Keratinocyte (primary cell): ENCODE data around the gene MLN. TPM values are rescaled to one million over a fixed set of nuclear protein-coding genes. Genes with fewer than 3 reads are reported as not detected.

Experiments used
- DNase-seq: peaks from one replicate; pipeline ENCODE4 v3.0.0-alpha.2; 2011; ENCODE audit warnings: low read depth, missing footprints, low spot score
- FAIRE-seq: peaks from 2 replicates; lab custom pipeline; 2011; peaks lifted over from hg19 to GRCh38; lab: Jason Lieb, UNC
- H2AFZ ChIP-seq: 2 replicates; pipeline ENCODE4 v1.6.0; 2012; ENCODE audit warnings: low read length, control low read depth, inconsistent platforms; ENCODE audit not compliant: control insufficient read depth
- H3K27ac ChIP-seq: 2 replicates; pipeline ENCODE4 v1.5.1; 2011; ENCODE audit warnings: low read length; ENCODE audit not compliant: control insufficient read depth, insufficient read depth
- H3K27me3 ChIP-seq: 3 replicates; pipeline ENCODE4 v1.6.0; 2011; ENCODE audit warnings: low read length; ENCODE audit not compliant: control insufficient read depth, insufficient read depth; ENCODE audit errors: extremely low read depth
- H3K36me3 ChIP-seq, 2 experiments: 2 replicates in 1 of 2; 3 replicates in 1 of 2; pipeline ENCODE4 v1.5.1; 2011; ENCODE audit warnings: low read length in 2 of 2, mild to moderate bottlenecking in 1 of 2; ENCODE audit not compliant: control insufficient read depth in 2 of 2, insufficient read depth in 2 of 2; ENCODE audit errors: extremely low read depth in 1 of 2
- H3K4me1 ChIP-seq: 3 replicates; pipeline ENCODE4 v1.5.1; 2011; ENCODE audit warnings: low read length; ENCODE audit not compliant: control insufficient read depth, insufficient read depth; ENCODE audit errors: extremely low read depth
- H3K4me2 ChIP-seq: 3 replicates; pipeline ENCODE4 v1.6.0; 2011; ENCODE audit warnings: low read depth, low read length; ENCODE audit not compliant: control insufficient read depth, insufficient read depth; ENCODE audit errors: extremely low read depth
- H3K4me3 ChIP-seq, 3 experiments: fragments of 200-600 bp in 1 of 3; sonication (generic) in 1 of 3; 2 replicates in 2 of 3; 3 replicates in 1 of 3; pipeline ENCODE4 v1.5.1; 2011 to 2016; ENCODE audit warnings: low read length in 3 of 3, mild to moderate bottlenecking in 3 of 3, control low read depth in 2 of 3, inconsistent platforms in 1 of 3, low read depth in 1 of 3, mixed read lengths in 1 of 3, mixed run types in 1 of 3, moderate library complexity in 1 of 3; ENCODE audit not compliant: control insufficient read depth in 2 of 3, insufficient read depth in 2 of 3; ENCODE audit errors: extremely low read depth in 1 of 3
- H3K79me2 ChIP-seq: 2 replicates; pipeline ENCODE4 v1.6.0; 2012; ENCODE audit warnings: low read length; ENCODE audit not compliant: control insufficient read depth, insufficient read depth
- H3K9ac ChIP-seq: 3 replicates; pipeline ENCODE4 v1.6.0; 2011; ENCODE audit warnings: low read length; ENCODE audit not compliant: control insufficient read depth, insufficient read depth; ENCODE audit errors: extremely low read depth
- H3K9me1 ChIP-seq: 3 replicates; pipeline ENCODE4 v1.6.0; 2011; ENCODE audit warnings: low read length; ENCODE audit not compliant: control insufficient read depth, insufficient read depth; ENCODE audit errors: extremely low read depth
- H3K9me3 ChIP-seq: 2 replicates; pipeline ENCODE4 v1.5.1; 2012; ENCODE audit warnings: low read depth, low read length; ENCODE audit not compliant: control insufficient read depth
- H4K20me1 ChIP-seq: 3 replicates; pipeline ENCODE4 v1.6.0; 2011; ENCODE audit warnings: low read length; ENCODE audit not compliant: control insufficient read depth, insufficient read depth; ENCODE audit errors: extremely low read depth
- CTCF ChIP-seq, 3 experiments: IDR thresholded peaks in 1 of 3; conservative IDR thresholded peaks in 1 of 3; optimal IDR thresholded peaks in 1 of 3; 2 replicates in 2 of 3; 3 replicates in 1 of 3; pipeline versions ENCODE3 to v1.5.1; 2011; ENCODE audit warnings: low read length in 3 of 3, mild to moderate bottlenecking in 3 of 3, moderate library complexity in 2 of 3, control low read depth in 1 of 3, inconsistent platforms in 1 of 3; ENCODE audit not compliant: insufficient read depth in 2 of 3; ENCODE audit errors: extremely low read depth in 1 of 3
- EZH2 ChIP-seq: IDR thresholded peaks from one replicate; pipeline ENCODE4 v1.6.1; 2012; ENCODE audit warnings: inconsistent platforms, mild to moderate bottlenecking, low read length, moderate library complexity
- dilution Hi-C: fragments of 300-500 bp; cut with MboI; formaldehyde crosslinking; loops from one replicate; pipeline ENCODE4 v1.7.0; 2020; ENCODE audit warnings: low sequenced_read_pairs; ENCODE audit not compliant: extremely low pct_ligation_motif_present
- polyA plus RNA-seq, 5 experiments: library from polyadenylated mRNA; depleted of rRNA in 3 of 5; stranded (reverse) in 3 of 5; stranded (forward) in 1 of 5; unstranded in 1 of 5; fragments of >200 nt; gene quantifications; 1 replicate in 1 of 5; 2 replicates in 3 of 5; 3 replicates in 1 of 5; pipeline versions ENCODE4 v1.2.1 to v1.2.3, GENCODE V29; 2011 to 2012; ENCODE audit warnings: missing spikeins in 2 of 5, low read depth in 1 of 5, low replicate concordance in 1 of 5

The MLN gene
- polyA plus RNA-seq, 1 donor (not counting 4 experiments of a cell fraction or from before 2014, with no cell fraction given): not detected

GRCh38 chr6:33794910-33795623 is 8.7 kb downstream of the MLN start:
- dilution Hi-C loops: no loop called here
- H3K79me2 ChIP-seq: no peaks in the 10 kb centered on the region
- no peaks in the 10 kb centered on the region for H4K20me1 ChIP-seq
- FAIRE-seq: no peak
- no peaks in the 10 kb centered on the region for H3K9me1 ChIP-seq
- no peak overlapping the region for H3K9ac ChIP-seq
- H3K4me1 ChIP-seq: no peaks in the 10 kb centered on the region
- H2AFZ ChIP-seq: no peak overlapping the region
- no peak overlapping the region for H3K27ac ChIP-seq
- H3K36me3 ChIP-seq: no peaks in the 10 kb centered on the region
- no peak overlapping the region for H3K4me3 ChIP-seq
- no peak overlapping the region for H3K4me2 ChIP-seq
- H3K9me3 ChIP-seq: no peaks in the 10 kb centered on the region
- H3K27me3 ChIP-seq: peaks cover 8% of the 10 kb centered on the region
- TF ChIP-seq CTCF (optimal IDR thresholded peaks at IDR 0.05 in 1 of 3, IDR thresholded peaks at IDR 0.05 in 1 of 3, conservative IDR thresholded peaks at IDR 0.05 in 1 of 3; ENCODE audit: extremely low read depth in 1 of 3, insufficient read depth in 2 of 3, low read length in 3 of 3) (no peak), EZH2 (no peak)
- DNase-seq: no peak

DNA sequence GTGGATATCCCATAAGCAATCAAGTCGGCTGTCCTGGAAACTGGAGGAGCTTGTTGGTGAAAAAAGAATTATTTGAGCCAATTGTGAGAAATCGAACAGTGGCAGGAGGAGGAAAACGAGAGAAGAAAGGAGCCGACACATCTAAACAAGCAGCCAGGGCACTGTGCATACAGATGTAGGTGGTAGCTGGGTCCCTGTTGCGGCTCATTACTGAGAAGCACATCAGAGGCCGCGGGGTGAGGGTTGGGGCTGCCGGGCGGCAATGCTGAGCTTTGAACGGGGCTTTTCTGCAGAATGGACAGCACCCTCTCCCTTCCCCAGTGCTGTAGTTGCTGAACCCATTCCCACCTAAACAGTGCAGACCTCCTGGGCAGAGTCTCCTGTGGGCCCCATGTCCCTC is 10.8 kb downstream of the MLN start:
- dilution Hi-C loops: no loop called here
- Histone ChIP-seq H2AFZ (no peak overlapping the region), H3K36me3 (no peaks in the 10 kb centered on the region), H3K4me1 (peaks cover 6% of the 10 kb centered on the region), H3K27ac (no peak overlapping the region), H3K27me3 (peaks cover 8% of the 10 kb centered on the region), H3K4me2 (no peak overlapping the region), H3K9ac (no peak overlapping the region), H3K9me3 (no peaks in the 10 kb centered on the region), H3K4me3 (no peak overlapping the region), H3K9me1 (no peaks in the 10 kb centered on the region), H3K79me2 (peaks cover 3% of the 10 kb centered on the region), H4K20me1 (no peaks in the 10 kb centered on the region)
- no peak for DNase-seq
- no peak for FAIRE-seq
- TF ChIP-seq EZH2 (no peak), CTCF (optimal IDR thresholded peaks at IDR 0.05 in 1 of 3, IDR thresholded peaks at IDR 0.05 in 1 of 3, conservative IDR thresholded peaks at IDR 0.05 in 1 of 3; ENCODE audit: extremely low read depth in 1 of 3, insufficient read depth in 2 of 3, low read length in 3 of 3) (no peak)
